Inflammatory macrophage treated with lipopolysaccharide for 4 hours (primary cell): ENCODE measurements around the gene LRRFIP1.
"Not testable (repeated sequence)": the region's sequence is repeated elsewhere in the genome, so short reads cannot be mapped to it uniquely, and the experiment has no call there.

ENCODE experiments used
- DNase-seq: peaks from one replicate; pipeline ENCODE4 v3.0.0-alpha.2; 2020

LRRFIP1 gene

DNA sequence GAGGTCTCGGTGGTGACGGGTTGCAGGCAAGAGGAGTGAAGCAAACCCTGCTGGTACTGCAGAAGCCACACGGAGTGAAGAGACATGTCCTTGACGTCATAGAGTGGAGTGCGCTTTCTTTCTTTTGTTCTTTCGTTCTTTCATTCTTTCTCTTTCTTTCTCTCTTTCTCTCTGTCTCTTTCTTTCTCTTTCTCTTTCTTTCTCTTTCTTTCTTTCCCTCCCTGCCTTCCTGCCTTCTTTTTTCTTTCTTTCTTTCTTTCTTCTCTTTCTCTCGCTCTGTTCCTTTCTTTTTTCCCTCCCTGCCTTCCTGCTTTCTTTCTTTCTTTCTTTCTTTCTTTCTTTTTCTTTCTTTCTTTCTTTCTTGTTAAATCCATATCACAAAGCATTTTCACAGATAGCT lies 39.2 kb downstream of the LRRFIP1 start:
- no peak for DNase-seq

DNA sequence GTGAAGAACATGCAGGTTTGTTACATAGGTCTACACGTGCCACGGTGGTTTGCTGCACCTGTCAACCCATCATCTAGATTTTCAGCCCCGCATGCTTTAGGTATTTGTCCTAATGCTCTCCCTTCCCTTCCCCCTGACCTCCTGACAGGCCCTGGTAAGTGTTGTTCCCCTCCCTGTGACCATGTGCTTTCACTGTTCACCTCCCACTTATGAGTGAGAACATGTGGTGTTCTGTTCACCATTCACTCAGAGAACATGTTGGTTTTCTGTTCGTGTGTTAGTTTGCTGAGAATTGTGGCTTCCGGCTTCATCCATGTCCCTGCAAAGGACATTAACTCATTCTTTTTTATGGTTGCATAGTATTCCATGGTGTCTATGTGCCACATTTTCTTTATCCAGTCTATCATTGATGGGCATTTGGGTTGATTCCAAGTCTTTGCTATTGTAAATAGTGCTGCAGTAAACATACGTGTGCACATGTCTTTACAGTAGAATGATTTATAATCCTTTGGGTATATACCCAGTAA lies 39.7 kb downstream of the LRRFIP1 start:
- DNase-seq = peak; percentile 20

DNA sequence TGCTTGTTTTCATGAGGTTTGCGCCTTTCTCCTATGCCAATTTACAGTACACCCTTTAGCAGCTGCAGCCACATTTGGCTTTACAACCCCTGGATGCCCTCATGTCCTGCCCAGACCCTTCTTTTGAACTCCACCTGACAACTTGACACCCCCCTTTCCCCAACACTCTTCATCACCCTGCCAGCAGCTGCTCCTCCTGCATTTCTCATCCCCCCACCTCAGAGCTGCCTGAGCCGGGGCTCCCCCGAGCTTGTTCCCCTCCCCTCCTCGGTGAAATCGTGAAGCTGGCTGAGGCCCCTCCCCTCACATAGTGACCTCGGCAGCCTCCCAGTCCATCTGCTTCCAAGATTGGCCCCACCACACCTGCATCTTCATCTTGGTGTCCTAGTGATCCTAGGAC lies 40.5 kb downstream of the LRRFIP1 start:
- no peak for DNase-seq

- DNase-seq = no peak
Observed at GRCh38 chr2:237668440-237668839, 41.1 kb downstream of the LRRFIP1 start.

DNA sequence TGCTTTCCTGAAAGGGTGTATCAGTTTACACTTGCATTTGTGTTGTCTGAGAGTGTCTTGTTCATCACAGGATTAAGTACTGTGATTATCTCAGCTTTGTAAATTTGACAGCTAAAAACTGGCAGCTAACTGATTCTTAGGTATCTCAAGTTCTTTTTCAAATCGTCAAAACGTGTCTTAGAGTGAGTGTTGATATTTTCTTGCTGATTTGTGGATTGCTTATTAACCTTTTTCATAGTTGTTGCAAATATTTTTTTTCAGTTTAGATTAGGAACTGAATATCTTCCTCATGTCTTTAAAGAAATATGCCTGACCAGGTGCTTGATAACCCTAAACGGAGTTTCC lies 41.9 kb downstream of the LRRFIP1 start:
- DNase-seq = no peak

DNA sequence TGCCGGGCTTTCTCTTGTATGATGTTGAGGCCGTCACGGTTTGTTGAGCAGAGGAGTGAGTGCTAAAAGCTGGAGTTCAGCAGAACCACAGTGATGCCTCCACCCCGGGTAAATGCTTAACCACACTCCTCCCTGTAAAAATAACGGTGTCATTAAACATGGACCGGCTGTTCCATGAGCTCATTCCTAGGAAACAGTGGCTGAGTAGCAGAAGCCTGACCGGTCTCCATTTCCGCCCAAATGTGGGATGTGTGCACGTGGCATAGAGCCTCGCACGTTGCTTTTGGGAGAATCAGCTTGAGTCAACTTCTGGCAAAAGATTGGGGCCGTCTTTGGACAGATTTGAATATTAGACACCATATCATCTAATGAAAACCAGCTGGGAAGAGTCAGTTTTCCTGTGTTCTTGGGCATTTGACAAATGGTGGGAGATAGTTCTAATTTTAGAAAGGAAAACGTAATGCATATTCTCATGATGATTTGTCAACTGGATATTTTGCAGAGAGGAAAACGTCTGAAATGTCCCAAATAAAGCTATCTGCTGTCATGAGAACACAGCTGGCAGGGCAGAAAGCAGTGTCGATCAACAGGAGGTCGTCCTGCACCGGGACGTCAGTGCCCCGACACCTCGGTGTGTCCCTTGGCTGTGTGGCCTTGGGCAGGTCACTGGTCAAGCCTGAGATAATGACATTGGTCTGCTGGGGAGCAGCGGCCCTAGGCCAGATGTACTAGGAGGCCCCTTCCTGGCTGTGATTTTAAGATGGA lies 42.4 kb downstream of the LRRFIP1 start:
- DNase-seq = no peak

DNA sequence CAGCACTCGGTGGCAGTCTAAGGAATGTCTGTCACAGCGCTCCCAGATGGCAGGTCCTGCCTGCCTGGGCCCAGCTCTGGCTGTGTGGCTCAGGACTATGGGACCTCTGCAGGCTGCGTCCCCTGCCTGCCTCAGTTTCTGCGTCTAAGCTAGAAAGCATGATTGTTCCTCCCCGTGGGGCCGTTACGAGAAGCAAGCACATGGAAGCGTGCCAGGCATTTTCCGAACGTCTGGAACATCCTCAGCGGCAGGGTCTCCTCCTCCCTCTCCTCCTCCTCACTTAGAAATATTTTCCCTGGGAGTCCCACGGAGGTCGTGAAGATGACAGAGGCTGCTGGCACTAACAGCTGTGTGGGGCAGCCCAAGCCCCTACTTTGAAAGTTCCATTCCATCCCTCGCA lies 43.3 kb downstream of the LRRFIP1 start:
- DNase-seq = no peak

- no peak for DNase-seq
Observed at GRCh38 chr2:237671466-237672138, 44.2 kb downstream of the LRRFIP1 start.

GRCh38 chr2:237672731-237673129 lies 45.3 kb downstream of the LRRFIP1 start:
- no peak for DNase-seq

- DNase-seq = peak; percentile 97
Observed at GRCh38 chr2:237673130-237674001, 46.0 kb downstream of the LRRFIP1 start.

- DNase-seq = peak; percentile 93
Observed at GRCh38 chr2:237674731-237675276, 47.4 kb downstream of the LRRFIP1 start.

DNA sequence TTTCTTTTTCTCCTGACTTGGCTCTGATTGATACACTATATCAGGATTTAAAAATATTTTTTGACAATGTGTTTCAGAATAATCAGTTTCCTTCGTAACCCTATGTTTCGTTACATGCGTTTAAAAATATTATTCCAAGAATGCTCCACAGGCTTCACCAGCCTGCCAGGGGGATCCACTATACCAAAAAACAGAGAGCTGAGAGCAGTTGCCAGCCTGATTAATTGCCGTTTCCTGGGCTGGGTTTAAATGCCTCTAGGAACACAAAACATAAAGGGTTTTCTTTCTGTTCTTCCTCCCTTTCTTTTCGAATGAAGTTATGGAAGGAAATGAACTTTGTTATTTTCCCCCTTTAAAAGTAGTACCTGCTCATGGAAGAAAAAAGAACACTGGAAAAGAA lies 47.9 kb downstream of the LRRFIP1 start:
- DNase-seq = no peak

GRCh38 chr2:237680702-237681478 lies 53.5 kb downstream of the LRRFIP1 start:
- DNase-seq = no peak

DNA sequence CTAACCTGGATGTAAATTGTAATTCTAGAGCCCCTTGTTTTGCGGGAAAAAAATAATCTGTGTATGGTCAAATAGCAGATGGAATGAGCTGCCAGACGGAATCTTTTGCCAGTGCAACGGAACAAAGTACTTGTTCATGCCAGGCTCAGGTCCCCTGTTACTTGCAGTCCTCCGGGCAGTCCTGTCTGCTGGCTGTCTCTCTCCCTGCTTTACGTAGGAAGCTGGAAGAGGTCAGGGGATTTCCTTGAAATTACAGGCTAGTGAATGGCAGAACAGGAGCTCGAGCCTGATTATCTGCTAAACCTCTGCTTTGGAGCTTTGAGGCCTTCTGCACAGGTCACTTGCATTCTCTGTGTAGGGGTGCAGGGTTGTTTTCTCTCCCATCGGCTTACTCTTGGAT lies 54.8 kb downstream of the LRRFIP1 start:
- no peak for DNase-seq

DNA sequence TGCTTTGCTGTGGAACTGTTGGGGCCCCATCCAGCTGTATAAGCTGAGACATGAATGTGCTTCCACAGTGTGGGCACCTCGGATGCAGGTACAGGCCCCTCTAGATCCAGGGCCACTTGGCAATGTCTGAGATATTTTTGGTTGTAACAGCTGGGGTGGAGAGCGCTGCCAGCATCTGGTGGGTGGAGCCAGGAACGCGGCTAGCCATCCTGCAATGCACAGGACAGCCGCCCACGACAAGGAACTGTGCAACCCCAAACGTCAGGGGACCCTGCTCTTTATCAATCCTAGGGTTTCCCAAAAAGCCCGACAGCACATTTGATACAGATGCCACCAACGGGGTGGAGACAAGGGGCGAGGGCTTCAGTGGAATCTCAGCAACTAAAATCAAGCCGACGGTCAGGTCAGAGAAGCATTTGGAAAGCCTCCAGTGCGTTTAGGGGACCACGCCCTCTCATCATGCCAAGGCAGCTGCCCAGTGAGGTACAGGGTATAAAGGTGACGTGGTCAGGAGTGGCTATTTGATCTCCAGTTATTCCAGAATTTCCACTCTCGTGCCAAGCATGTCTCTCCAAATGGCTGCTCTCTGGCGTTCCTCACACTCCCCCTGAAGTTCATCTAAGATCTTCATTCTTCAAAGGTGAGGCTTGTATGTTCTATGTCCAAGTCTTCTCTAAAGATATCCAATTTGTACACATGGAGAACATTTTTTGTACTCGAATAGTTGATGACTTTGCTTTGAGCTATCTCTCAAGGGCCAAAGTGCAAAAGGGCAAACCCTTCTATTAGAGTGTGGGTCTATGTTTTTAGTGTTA lies 55.7 kb downstream of the LRRFIP1 start:
- peak; percentile 56 for DNase-seq

GRCh38 chr2:237685408-237685807 lies 58.0 kb downstream of the LRRFIP1 start:
- no peak for DNase-seq

DNA sequence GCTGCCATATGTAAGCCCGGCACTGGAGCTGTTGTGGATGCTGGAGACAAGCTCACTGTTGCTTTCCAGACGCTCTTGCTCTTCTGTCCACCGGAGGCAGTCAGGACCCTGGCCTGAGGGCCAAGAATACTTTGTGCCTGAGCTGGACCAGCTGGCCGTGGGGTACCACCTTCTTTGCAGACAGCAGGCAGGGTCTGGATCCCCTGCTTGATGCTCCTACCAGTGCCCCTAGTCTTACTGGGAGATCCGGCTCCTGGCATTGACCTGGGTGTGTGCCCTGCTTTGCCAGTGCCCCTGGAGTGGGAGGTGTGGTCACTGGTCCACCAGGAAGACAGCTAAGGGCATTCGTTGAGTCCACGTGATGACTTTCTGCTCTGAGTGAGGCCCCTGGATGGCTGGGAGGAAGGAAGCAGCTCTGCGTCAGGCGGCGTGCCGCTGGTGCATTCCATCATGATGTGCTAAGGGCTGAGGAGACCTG lies 59.3 kb downstream of the LRRFIP1 start:
- DNase-seq = peak; percentile 80

- DNase-seq = peak; percentile 33
Observed at GRCh38 chr2:237688081-237688480, 60.7 kb downstream of the LRRFIP1 start.

DNA sequence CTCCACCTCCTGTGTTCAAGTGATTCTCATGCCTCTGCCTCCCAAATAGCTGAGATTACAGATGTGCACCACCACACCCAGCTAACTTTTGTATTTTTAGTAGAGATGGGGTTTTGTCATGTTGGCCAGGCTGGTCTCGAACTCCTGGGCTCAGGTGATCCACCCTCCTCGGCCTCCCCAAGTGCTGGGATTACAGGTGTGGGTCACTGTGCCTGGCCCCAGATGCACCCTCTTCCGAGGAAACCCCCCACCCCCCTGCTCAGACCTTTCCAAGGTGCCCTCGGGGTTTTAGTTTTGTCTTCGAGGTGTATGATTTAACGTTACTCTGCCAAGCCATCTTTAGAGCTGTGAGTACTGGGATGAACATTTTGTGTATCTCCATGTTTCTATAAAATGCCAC lies 61.2 kb downstream of the LRRFIP1 start:
- not testable (repeated sequence) for DNase-seq

GRCh38 chr2:237689336-237690131 lies 62.1 kb downstream of the LRRFIP1 start:
- peak; percentile 30 for DNase-seq
